Heart left ventricle (tissue), 13 donors: Measurements from ENCODE around the gene NFIA.

Experiments used
- POLR2A ChIP-seq, 2 donors: fragments of 450-650 bp; IDR thresholded peaks; one replicate each; pipeline ENCODE4 v1.6.1; 2017; ENCODE audit warnings: antibody characterized with exemption in 2 of 2, mild to moderate bottlenecking in 2 of 2, moderate library complexity in 2 of 2
- TF ChIP-seq, protein P1 (sequence below), 12 donors: fragments of 200-600 bp; sonication (generic) in 4 of 12; IDR thresholded peaks; one replicate each; pipeline versions ENCODE4 v1.5.0 to v1.8.0; 2018 to 2022; ENCODE audit warnings: antibody characterized with exemption in 12 of 12, mild to moderate bottlenecking in 5 of 12
- donor health status: ischemic (EF 13 %, LVEDD 7.1; RV severe dilation, severe dysfunction).
- donor health status: DM: no; HTN: yes; CAD: no.
- donor health status: DM: no; HTN: no; CAD: no.
- donor health status: ischemic (EF 25% LVEDD 6.9; RV normal size, moderate dysfunction).
- donor health status: ischemic (EF 25% LVEDD 5.7; RV mildly dilated, moderate dysfunction).
- donor health status: ischemic (EF 35%, LVEDD 5.7; RV mildly dilated, moderate dysfunction).
- donor health status: nonischemic (EF 11% LVEDD 7.7; RV severe dilation, severe dysfunction).
- donor health status: DM: yes; HTN: yes; CAD: no.
- donor health status: PGD.
- donor health status: ischemic (EF 29% LVEDD 5.4; RV normal size, mild dysfunction).
- donor health status: nonischemic (EF 23%, LVEDD 6.1; RV moderate dilation, normal function).

DNA sequence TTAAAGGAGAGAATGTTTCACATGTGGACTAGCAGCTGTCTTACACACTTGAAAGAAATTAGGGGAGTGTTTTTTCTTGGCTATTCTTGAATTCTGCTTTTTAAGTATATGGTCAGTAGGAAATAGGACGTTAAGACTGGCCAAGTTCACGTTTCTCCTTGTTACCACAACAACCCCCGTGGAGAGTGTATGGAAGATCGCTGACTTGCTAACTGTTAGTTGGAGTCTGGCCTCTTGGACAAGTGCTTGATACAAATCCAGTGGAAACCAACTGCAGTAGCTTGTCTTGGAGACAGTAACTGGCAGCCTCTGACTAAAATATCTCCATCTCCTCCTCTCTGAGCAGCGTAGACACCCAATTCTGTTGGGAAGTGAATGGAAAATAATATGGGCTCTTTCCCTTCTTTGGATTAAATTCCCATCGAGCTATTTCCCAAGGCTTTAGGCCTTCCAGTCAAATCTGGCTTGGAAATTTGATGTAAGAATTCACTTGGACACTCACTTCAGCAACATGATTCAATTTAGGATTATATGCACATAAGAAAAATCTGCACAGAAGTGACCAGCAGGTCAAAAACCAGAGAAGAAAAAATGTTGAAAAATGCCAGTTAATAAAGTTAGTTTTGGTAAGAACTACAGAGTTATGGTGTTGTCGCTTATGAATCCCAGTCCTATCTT lies 3.6 kb upstream of the NFIA start:
- TF ChIP-seq, protein P1, sequence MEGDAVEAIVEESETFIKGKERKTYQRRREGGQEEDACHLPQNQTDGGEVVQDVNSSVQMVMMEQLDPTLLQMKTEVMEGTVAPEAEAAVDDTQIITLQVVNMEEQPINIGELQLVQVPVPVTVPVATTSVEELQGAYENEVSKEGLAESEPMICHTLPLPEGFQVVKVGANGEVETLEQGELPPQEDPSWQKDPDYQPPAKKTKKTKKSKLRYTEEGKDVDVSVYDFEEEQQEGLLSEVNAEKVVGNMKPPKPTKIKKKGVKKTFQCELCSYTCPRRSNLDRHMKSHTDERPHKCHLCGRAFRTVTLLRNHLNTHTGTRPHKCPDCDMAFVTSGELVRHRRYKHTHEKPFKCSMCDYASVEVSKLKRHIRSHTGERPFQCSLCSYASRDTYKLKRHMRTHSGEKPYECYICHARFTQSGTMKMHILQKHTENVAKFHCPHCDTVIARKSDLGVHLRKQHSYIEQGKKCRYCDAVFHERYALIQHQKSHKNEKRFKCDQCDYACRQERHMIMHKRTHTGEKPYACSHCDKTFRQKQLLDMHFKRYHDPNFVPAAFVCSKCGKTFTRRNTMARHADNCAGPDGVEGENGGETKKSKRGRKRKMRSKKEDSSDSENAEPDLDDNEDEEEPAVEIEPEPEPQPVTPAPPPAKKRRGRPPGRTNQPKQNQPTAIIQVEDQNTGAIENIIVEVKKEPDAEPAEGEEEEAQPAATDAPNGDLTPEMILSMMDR (IDR thresholded peaks at IDR 0.05): no peak
- no peak for TF ChIP-seq POLR2A (IDR thresholded peaks at IDR 0.05)
